HUES64 (cell line): Measurements from ENCODE around the gene LYRM1.

Experiments used
- H3K27ac ChIP-seq: 2 replicates; pipeline ENCODE4 v1.7.0; 2013; ENCODE audit warnings: low read depth, low read length, inconsistent platforms
- H3K27me3 ChIP-seq: 2 replicates; pipeline ENCODE4 v1.6.1; 2013; ENCODE audit warnings: mild to moderate bottlenecking, low read length; ENCODE audit not compliant: insufficient read depth
- H3K36me3 ChIP-seq: 2 replicates; pipeline ENCODE4 v1.6.1; 2013; ENCODE audit warnings: mild to moderate bottlenecking, low read length; ENCODE audit not compliant: insufficient read depth
- H3K4me1 ChIP-seq: 2 replicates; pipeline ENCODE4 v1.6.1; 2013; ENCODE audit warnings: mild to moderate bottlenecking, low read length, moderate library complexity; ENCODE audit not compliant: insufficient read depth
- H3K4me3 ChIP-seq: 2 replicates; pipeline ENCODE4 v1.5.1; 2013; ENCODE audit warnings: mild to moderate bottlenecking, low read length, moderate library complexity
- H3K9ac ChIP-seq: 2 replicates; pipeline ENCODE4 v1.6.1; 2013; ENCODE audit warnings: mild to moderate bottlenecking, low read depth, low read length
- H3K9me3 ChIP-seq: 2 replicates; pipeline ENCODE4 v1.6.1; 2013; ENCODE audit warnings: low read depth, low read length; ENCODE audit not compliant: insufficient read depth
- WGBS: fragments of 150-250, 120-280 bp; methylation state at CpG from one replicate; pipeline ENCODE4 v1.1.7; 2013; ENCODE audit warnings: missing lambda C conversion rate; 5-methylcytosine and 5-hydroxymethylcytosine counted together

The LYRM1 gene

GRCh38 chr16:20889625-20890275 lies 10.8 kb upstream of the LYRM1 start:
- peaks cover 18% of the 10 kb centered on the region for H3K36me3 ChIP-seq

GRCh38 chr16:20894388-20894787 lies 6.2 kb upstream of the LYRM1 start:
- Histone ChIP-seq H3K4me1 (peaks cover 29% of the 10 kb centered on the region), H3K27me3 (no peaks in the 10 kb centered on the region), H3K36me3 (peaks cover 40% of the 10 kb centered on the region), H3K9ac (no peak overlapping the region), H3K27ac (no peak overlapping the region), H3K4me3 (no peak overlapping the region), H3K9me3 (no peaks in the 10 kb centered on the region)
- WGBS: 98% methylated on average over 2 of the region's 2 CpGs

More at GRCh38 chr16:20889625-20890275, 10.8 kb upstream of the LYRM1 start:
- Histone ChIP-seq H3K27me3 (no peaks in the 10 kb centered on the region), H3K27ac (peak overlapping the region; percentile 51; the same call in 1 of the 2 replicates), H3K4me3 (no peak overlapping the region), H3K9me3 (no peaks in the 10 kb centered on the region), H3K9ac (no peak overlapping the region), H3K4me1 (peaks cover 15% of the 10 kb centered on the region)
- WGBS: 95% methylated on average over 3 of the region's 4 CpGs

GRCh38 chr16:20897253-20897897 lies 3.2 kb upstream of the LYRM1 start:
- Histone ChIP-seq H3K9me3 (no peaks in the 10 kb centered on the region), H3K9ac (no peak overlapping the region), H3K4me1 (peaks cover 22% of the 10 kb centered on the region), H3K4me3 (no peak overlapping the region), H3K36me3 (peaks cover 30% of the 10 kb centered on the region), H3K27me3 (no peaks in the 10 kb centered on the region), H3K27ac (no peak overlapping the region)
- WGBS: 95% methylated on average over 3 of the region's 4 CpGs

GRCh38 chr16:20897922-20898321 lies 2.6 kb upstream of the LYRM1 start:
- 75% methylated on average over 3 of the region's 3 CpGs for WGBS
- no peaks in the 10 kb centered on the region for H3K9me3 ChIP-seq
- H3K27me3 ChIP-seq: no peaks in the 10 kb centered on the region
- H3K4me1 ChIP-seq: peaks cover 22% of the 10 kb centered on the region
- H3K4me3 ChIP-seq: no peak overlapping the region
- H3K36me3 ChIP-seq: peaks cover 31% of the 10 kb centered on the region
- no peak overlapping the region for H3K9ac ChIP-seq
- H3K27ac ChIP-seq: no peak overlapping the region

GRCh38 chr16:20899071-20899470 lies 1.5 kb upstream of the LYRM1 start:
- H3K4me1 ChIP-seq: peaks cover 22% of the 10 kb centered on the region
- WGBS: 58% methylated on average over 5 of the region's 5 CpGs
- H3K27ac ChIP-seq: no peak overlapping the region
- H3K9ac ChIP-seq: peak overlapping the region; percentile 80; the same call in 1 of the 2 replicates
- H3K9me3 ChIP-seq: no peaks in the 10 kb centered on the region
- peaks cover 28% of the 10 kb centered on the region for H3K36me3 ChIP-seq
- peak overlapping the region; percentile 91 for H3K4me3 ChIP-seq
- no peaks in the 10 kb centered on the region for H3K27me3 ChIP-seq

- peaks cover 28% of the 10 kb centered on the region for H3K36me3 ChIP-seq
- under 1% methylated on average over 17 of the region's 23 CpGs for WGBS
- peaks cover 22% of the 10 kb centered on the region for H3K4me1 ChIP-seq
- peak overlapping the region; percentile 91 for H3K4me3 ChIP-seq
- no peaks in the 10 kb centered on the region for H3K9me3 ChIP-seq
- H3K27ac ChIP-seq: peak overlapping the region; percentile 76
- no peaks in the 10 kb centered on the region for H3K27me3 ChIP-seq
- H3K9ac ChIP-seq: peak overlapping the region; percentile 80
Measured at GRCh38 chr16:20899477-20900298, 883 bp upstream of the LYRM1 start.

- Histone ChIP-seq H3K27me3 (no peaks in the 10 kb centered on the region), H3K9me3 (no peaks in the 10 kb centered on the region), H3K36me3 (peaks cover 19% of the 10 kb centered on the region), H3K4me1 (peaks cover 22% of the 10 kb centered on the region), H3K9ac (peak overlapping the region; percentile 98), H3K27ac (peak overlapping the region; percentile 85), H3K4me3 (peak overlapping the region; percentile 91)
- WGBS: under 1% methylated on average over 20 of the region's 20 CpGs
Measured at GRCh38 chr16:20901068-20901435, 481 bp downstream of the LYRM1 start.

GRCh38 chr16:20901436-20902112 lies 1.0 kb downstream of the LYRM1 start:
- H3K4me1 ChIP-seq: peaks cover 22% of the 10 kb centered on the region
- H3K9ac ChIP-seq: peak overlapping the region; percentile 98
- H3K36me3 ChIP-seq: peaks cover 15% of the 10 kb centered on the region
- no peaks in the 10 kb centered on the region for H3K27me3 ChIP-seq
- peak overlapping the region; percentile 91 for H3K4me3 ChIP-seq
- H3K27ac ChIP-seq: peak overlapping the region; percentile 85
- 47% methylated on average over 27 of the region's 27 CpGs for WGBS
- no peaks in the 10 kb centered on the region for H3K9me3 ChIP-seq

- Histone ChIP-seq H3K4me1 (peaks cover 22% of the 10 kb centered on the region), H3K9me3 (no peaks in the 10 kb centered on the region), H3K9ac (no peak overlapping the region), H3K27ac (no peak overlapping the region; the same call in 1 of the 2 replicates), H3K4me3 (peak overlapping the region; percentile 91), H3K27me3 (no peaks in the 10 kb centered on the region), H3K36me3 (peaks cover 9% of the 10 kb centered on the region; the same call in 1 of the 2 replicates)
- WGBS: 95% methylated on average over 6 of the region's 6 CpGs
Measured at GRCh38 chr16:20902426-20902825, 1.9 kb downstream of the LYRM1 start.

- no peaks in the 10 kb centered on the region for H3K27me3 ChIP-seq
- no peak overlapping the region for H3K27ac ChIP-seq
- peaks cover 17% of the 10 kb centered on the region for H3K4me1 ChIP-seq
- WGBS: 92% methylated on average over 5 of the region's 5 CpGs
- peaks cover 6% of the 10 kb centered on the region; the same call in 1 of the 2 replicates for H3K36me3 ChIP-seq
- H3K4me3 ChIP-seq: no peak overlapping the region
- H3K9me3 ChIP-seq: no peaks in the 10 kb centered on the region
- no peak overlapping the region for H3K9ac ChIP-seq
Measured at GRCh38 chr16:20903116-20903898, 2.7 kb downstream of the LYRM1 start.
